Aortic smooth muscle cell (primary cell): ENCODE data around the gene NR6A1. TPM values are rescaled to one million over a fixed set of nuclear protein-coding genes. Genes with fewer than 3 reads are reported as not detected.

Source experiments
- total RNA-seq: library from RNA; depleted of rRNA; stranded (reverse); fragments of >200 nt; gene quantifications from 2 replicates; pipeline ENCODE4 v1.2.3, GENCODE V29; 2014

NR6A1 gene
- under 0.01 and 0.44 TPM in 2 replicates for total RNA-seq

GRCh38 chr9:124771021-124771866, at the start of gene NR6A1:
Gene NR6A1, minus strand, starts transcription at chr9:124771311.

GRCh38 chr9:124776954-124777648, 6.0 kb upstream of the NR6A1 start, which contains the start of gene OLFML2A:
Gene OLFML2A, plus strand, starts transcription at chr9:124777133. Its CDS starts 138 bp downstream, at chr9:124777271.

GRCh38 chr9:124506931-124507879, 263.9 kb downstream of the NR6A1 start, which contains the start of gene NR5A1:
Gene NR5A1, minus strand, starts transcription at chr9:124507399. Its CDS starts 4,004 bp downstream, at chr9:124503395.

Other genes with a start within 250 kb of the NR6A1 start
- gene OLFML2A, start 5.8 kb upstream of the NR6A1 start, total RNA-seq, result 0.12 and 0.13 TPM in 2 replicates
- not detected in 2 replicates for gene WDR38, start 82.1 kb upstream of the NR6A1 start, total RNA-seq
- 2,645 and 2,969 TPM in 2 replicates for gene RPL35, start 90.6 kb upstream of the NR6A1 start, total RNA-seq
- gene ARPC5L, start 90.8 kb upstream of the NR6A1 start, total RNA-seq, result 15.2 and 17.6 TPM in 2 replicates
- 15.1 and 18.3 TPM in 2 replicates for gene GOLGA1, start 169.8 kb upstream of the NR6A1 start, total RNA-seq